Tibial nerve (tissue), 4 donors: ENCODE data around the gene KRT71. TPM values are rescaled to one million over a fixed set of nuclear protein-coding genes. Genes with fewer than 3 reads are reported as not detected.

Experiments
- DNase-seq, 2 donors: peaks; one replicate each; pipeline ENCODE4 v3.0.0-alpha.2; 2019; ENCODE audit warnings: low spot score in 2 of 2
- H3K27ac ChIP-seq, 4 donors: fragments of 200-600 bp; sonication (generic) in 3 of 4; one replicate each; pipeline ENCODE4 v1.5.1; 2017 to 2019; ENCODE audit warnings: mild to moderate bottlenecking in 1 of 4
- H3K27me3 ChIP-seq, 2 donors: fragments of 200-600 bp; sonication (generic) in 1 of 2; one replicate each; pipeline versions ENCODE4 v1.5.1 to v1.6.0; 2017 to 2019
- H3K36me3 ChIP-seq, 3 donors: fragments of 200-600 bp; sonication (generic); one replicate each; pipeline ENCODE4 v1.5.1; 2018 to 2019
- H3K4me1 ChIP-seq, 4 donors: fragments of 200-600 bp; sonication (generic) in 3 of 4; one replicate each; pipeline ENCODE4 v1.5.1; 2017 to 2019
- H3K4me3 ChIP-seq, 4 donors: fragments of 200-600 bp; sonication (generic) in 3 of 4; one replicate each; pipeline ENCODE4 v1.5.1; 2017 to 2019; ENCODE audit warnings: mild to moderate bottlenecking in 1 of 4, moderate library complexity in 1 of 4
- H3K9me3 ChIP-seq, 4 donors: fragments of 200-600 bp; sonication (generic) in 3 of 4; one replicate each; pipeline ENCODE4 v1.5.1; 2017 to 2019
- CTCF ChIP-seq, 5 experiments: fragments of 200-600 bp in 3 of 5; fragments of 450-650 bp in 2 of 5; sonication (generic) in 3 of 5; IDR thresholded peaks; one replicate each; pipeline ENCODE4 v1.5.1; 2016 to 2019; ENCODE audit warnings: antibody characterized with exemption in 5 of 5, mild to moderate bottlenecking in 3 of 5, moderate library complexity in 2 of 5
- EP300 ChIP-seq, 2 donors: sonication (generic); formaldehyde crosslinking; IDR thresholded peaks; one replicate each; pipeline ENCODE4 v1.6.1; 2017; ENCODE audit warnings: antibody characterized with exemption in 2 of 2, mild to moderate bottlenecking in 1 of 2
- POLR2A ChIP-seq, 2 donors: fragments of 450-650 bp; IDR thresholded peaks; one replicate each; pipeline ENCODE4 v1.6.1; 2017; ENCODE audit warnings: antibody characterized with exemption in 2 of 2, mild to moderate bottlenecking in 2 of 2, moderate library complexity in 2 of 2
- WGBS, 2 donors: methylation state at CpG; one replicate each; pipeline ENCODE4 v1.1.5; 2018; 5-methylcytosine and 5-hydroxymethylcytosine counted together
- total RNA-seq, 4 donors: library from RNA; depleted of rRNA; stranded (reverse); fragments of >200 nt; gene quantifications; one replicate each; pipeline ENCODE4 v1.1.0, GENCODE V29; 2016

The KRT71 gene
- total RNA-seq, 4 donors from 2014 or later: not detected

GRCh38 chr12:52499806-52500560 is 53.0 kb downstream of the KRT71 start:
- H3K36me3 ChIP-seq: no peaks in the 10 kb centered on the region
- TF ChIP-seq CTCF (IDR thresholded peaks at IDR 0.05) (no peak), POLR2A (IDR thresholded peaks at IDR 0.05) (no peak), EP300 (IDR thresholded peaks at IDR 0.05) (no peak)
- peaks cover 0 to 19% (median 4%) of the 10 kb centered on the region in 4 donors for H3K4me1 ChIP-seq
- 46 to 51% methylated on average over 5 of the region's 5 CpGs for WGBS, 2 donors
- no peak for DNase-seq
- H3K27ac ChIP-seq: no peak overlapping the region
- no peak overlapping the region for H3K4me3 ChIP-seq
- no peaks in the 10 kb centered on the region for H3K27me3 ChIP-seq
- peaks cover 0 to 2% (median 0%) of the 10 kb centered on the region in 4 donors for H3K9me3 ChIP-seq

GRCh38 chr12:52498946-52499345 is 54.0 kb downstream of the KRT71 start:
- Histone ChIP-seq H3K27ac (peak overlapping the region in 1 of 4 donors; percentile 36), H3K9me3 (peaks cover 0 to 2% (median 0%) of the 10 kb centered on the region in 4 donors), H3K27me3 (no peaks in the 10 kb centered on the region), H3K36me3 (no peaks in the 10 kb centered on the region), H3K4me1 (peaks cover 0 to 27% (median 6%) of the 10 kb centered on the region in 4 donors), H3K4me3 (no peak overlapping the region)
- TF ChIP-seq EP300 (IDR thresholded peaks at IDR 0.05) (peak in 1 of 2 donors; percentile 16), CTCF (IDR thresholded peaks at IDR 0.05) (no peak), POLR2A (IDR thresholded peaks at IDR 0.05) (no peak)
- DNase-seq: no peak
- 29 to 48% methylated on average over 1 of the region's 1 CpG for WGBS, 2 donors

GRCh38 chr12:52497975-52498374 is 55.0 kb downstream of the KRT71 start:
- Histone ChIP-seq H3K36me3 (no peaks in the 10 kb centered on the region), H3K27me3 (no peaks in the 10 kb centered on the region), H3K4me1 (peaks cover 0 to 36% (median 6%) of the 10 kb centered on the region in 4 donors), H3K27ac (no peak overlapping the region), H3K9me3 (peaks cover 0 to 2% (median 0%) of the 10 kb centered on the region in 4 donors), H3K4me3 (no peak overlapping the region)
- TF ChIP-seq CTCF (IDR thresholded peaks at IDR 0.05): no peak
- TF ChIP-seq EP300 (IDR thresholded peaks at IDR 0.05): no peak
- TF ChIP-seq POLR2A (IDR thresholded peaks at IDR 0.05): no peak
- 81 to 88% methylated on average over 7 of the region's 7 CpGs for WGBS, 2 donors
- DNase-seq: no peak

GRCh38 chr12:52496590-52497071 is 56.3 kb downstream of the KRT71 start:
- peak in 1 of 2 donors; percentile 48 for TF ChIP-seq EP300 (IDR thresholded peaks at IDR 0.05)
- no peak for TF ChIP-seq POLR2A (IDR thresholded peaks at IDR 0.05)
- WGBS, 2 donors: 50 to 61% methylated on average over 3 to 4 of the region's 4 CpGs

GRCh38 chr12:52496054-52496453 is 56.9 kb downstream of the KRT71 start:
- TF ChIP-seq CTCF (IDR thresholded peaks at IDR 0.05) (no peak), POLR2A (IDR thresholded peaks at IDR 0.05) (no peak), EP300 (IDR thresholded peaks at IDR 0.05) (no peak)
- H3K27ac ChIP-seq: peak overlapping the region; percentile 25 to 85 (median 71)
- DNase-seq: no peak
- H3K9me3 ChIP-seq: no peaks in the 10 kb centered on the region
- no peaks in the 10 kb centered on the region for H3K27me3 ChIP-seq
- no peaks in the 10 kb centered on the region for H3K36me3 ChIP-seq
- no peak overlapping the region for H3K4me3 ChIP-seq
- WGBS, 2 donors: 67 to 69% methylated on average over 2 of the region's 2 CpGs
- peaks cover 0 to 36% (median 6%) of the 10 kb centered on the region in 4 donors for H3K4me1 ChIP-seq

More at GRCh38 chr12:52496590-52497071, 56.3 kb downstream of the KRT71 start:
- Histone ChIP-seq H3K36me3 (no peaks in the 10 kb centered on the region), H3K27ac (peak overlapping the region in 3 of 4 donors; percentile 25 to 85 (median 80)), H3K9me3 (no peaks in the 10 kb centered on the region), H3K27me3 (no peaks in the 10 kb centered on the region), H3K4me3 (no peak overlapping the region), H3K4me1 (peaks cover 0 to 36% (median 6%) of the 10 kb centered on the region in 4 donors)
- no peak for DNase-seq
